H1 (cell line): Measurements from ENCODE around the gene AQP2. TPM values are rescaled to one million over a fixed set of nuclear protein-coding genes. Genes with fewer than 3 reads are reported as not detected.

ENCODE experiments used
- CHD7 ChIP-seq: fragments of 300-600 bp; sonication (generic); IDR thresholded peaks from 2 replicates; pipeline ENCODE4 v1.7.1; 2012; ENCODE audit warnings: low read length, moderate library complexity, mild to moderate bottlenecking, inconsistent platforms; ENCODE audit not compliant: insufficient replicate concordance
- HDAC6 ChIP-seq: IDR thresholded peaks from one replicate; pipeline ENCODE4 v1.7.1; 2012; ENCODE audit warnings: low read depth, mild to moderate bottlenecking, inconsistent platforms, low read length, moderate library complexity
- SIN3A ChIP-seq, 2 experiments: IDR thresholded peaks in 1 of 2; conservative IDR thresholded peaks in 1 of 2; 2 replicates each; pipeline ENCODE4 v1.6.1; 2011 to 2012; ENCODE audit warnings: low read length in 2 of 2, improper control_type of control experiment in 1 of 2, low read depth in 1 of 2, mild to moderate bottlenecking in 1 of 2
- SUZ12 ChIP-seq: fragments of 200-600 bp; sonication (generic); IDR thresholded peaks from 2 replicates; pipeline ENCODE4 v1.6.1; 2012; ENCODE audit warnings: mild to moderate bottlenecking, inconsistent platforms, low read length, moderate library complexity, mixed read lengths
- polyA plus RNA-seq, 7 experiments: library from polyadenylated mRNA; depleted of rRNA in 3 of 7; stranded (reverse) in 5 of 7; unstranded in 2 of 7; fragments of >200 nt in 5 of 7; fragments of 200-250 nt in 2 of 7; gene quantifications; 1 replicate in 5 of 7; 2 replicates in 1 of 7; 4 replicates in 1 of 7; pipeline versions ENCODE4 v1.2.1 to v1.2.3, GENCODE V29; 2011 to 2013; ENCODE audit warnings: missing spikeins in 2 of 7, mixed read lengths in 2 of 7
- total RNA-seq: library from RNA; stranded (reverse); fragmentation: NEBNext Ultra II Directional; extraction: Animal tissue kit (Norgen Biotek cat#: 25700); gene quantifications from 2 replicates; pipeline ENCODE4 v1.2.1, GENCODE V29; 2021
- TF ChIP-seq, protein P1 (sequence below): IDR thresholded peaks from 2 replicates; pipeline ENCODE4 v1.6.1; 2011; ENCODE audit warnings: low read length, improper control_type of control experiment
- TF ChIP-seq, protein P2 (sequence below): IDR thresholded peaks from 2 replicates; pipeline ENCODE4 v1.6.1; 2012; ENCODE audit warnings: inconsistent platforms

Gene AQP2
- total and polyA plus RNA-seq, 2 of the 8 experiments (the other 6 are each of a cell fraction or from before 2014, with no cell fraction given): not detected

DNA sequence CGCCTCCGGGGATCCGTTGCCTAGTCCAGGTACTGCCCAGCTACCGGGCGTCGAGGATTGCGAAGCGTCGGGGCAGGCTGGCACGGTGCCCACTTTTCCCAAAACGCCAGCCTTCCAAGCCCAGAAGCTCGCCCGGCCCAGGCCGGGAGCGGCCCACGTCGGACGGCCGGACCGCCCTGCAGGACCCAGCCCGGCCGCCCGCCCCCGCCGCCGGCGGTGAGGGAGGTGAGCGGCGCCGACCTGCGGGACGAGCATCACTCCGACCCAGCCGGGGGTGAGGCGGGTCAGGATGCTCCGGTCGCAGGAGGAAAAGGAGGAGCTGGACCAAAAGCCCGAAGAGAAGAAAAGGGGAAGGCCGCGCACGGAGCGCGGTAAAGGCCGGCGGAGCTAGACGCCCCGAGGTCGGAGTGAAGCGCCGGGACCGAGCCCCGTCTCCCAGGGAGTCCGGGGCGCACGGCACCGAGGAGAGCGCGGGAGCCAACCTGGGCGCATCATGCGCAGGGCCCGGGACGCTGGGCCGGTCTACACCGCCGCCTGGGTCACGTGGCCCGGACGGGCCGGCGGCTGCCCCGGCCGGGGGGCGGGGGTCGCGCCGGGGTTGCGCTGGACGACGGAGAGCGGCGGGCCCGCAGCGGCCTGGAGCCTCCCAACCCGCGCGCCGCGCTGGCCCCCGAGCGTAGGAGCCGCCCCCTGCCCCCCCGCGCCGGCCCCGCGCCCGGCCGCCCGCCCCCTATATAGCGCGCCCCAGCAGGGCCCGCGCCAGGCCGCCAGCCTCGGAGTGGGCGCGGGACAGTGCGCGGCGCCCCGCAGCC is 10.8 kb downstream of the AQP2 start, which contains the start of gene AQP5 (continued):
- TF ChIP-seq CHD7 (no peak), SIN3A (conservative IDR thresholded peaks at IDR 0.05 in 1 of 2, IDR thresholded peaks at IDR 0.05 in 1 of 2; ENCODE audit: low read depth in 1 of 2, low read length in 2 of 2) (no peak), SUZ12 (peak; percentile 84), HDAC6 (no peak)
- TF ChIP-seq, protein P1, sequence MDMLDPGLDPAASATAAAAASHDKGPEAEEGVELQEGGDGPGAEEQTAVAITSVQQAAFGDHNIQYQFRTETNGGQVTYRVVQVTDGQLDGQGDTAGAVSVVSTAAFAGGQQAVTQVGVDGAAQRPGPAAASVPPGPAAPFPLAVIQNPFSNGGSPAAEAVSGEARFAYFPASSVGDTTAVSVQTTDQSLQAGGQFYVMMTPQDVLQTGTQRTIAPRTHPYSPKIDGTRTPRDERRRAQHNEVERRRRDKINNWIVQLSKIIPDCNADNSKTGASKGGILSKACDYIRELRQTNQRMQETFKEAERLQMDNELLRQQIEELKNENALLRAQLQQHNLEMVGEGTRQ: peak; percentile 68
- TF ChIP-seq, protein P2, sequence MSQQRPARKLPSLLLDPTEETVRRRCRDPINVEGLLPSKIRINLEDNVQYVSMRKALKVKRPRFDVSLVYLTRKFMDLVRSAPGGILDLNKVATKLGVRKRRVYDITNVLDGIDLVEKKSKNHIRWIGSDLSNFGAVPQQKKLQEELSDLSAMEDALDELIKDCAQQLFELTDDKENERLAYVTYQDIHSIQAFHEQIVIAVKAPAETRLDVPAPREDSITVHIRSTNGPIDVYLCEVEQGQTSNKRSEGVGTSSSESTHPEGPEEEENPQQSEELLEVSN: peak; percentile 86
